Fibroblast of the conjunctiva (primary cell): ENCODE measurements around the gene METTL15.
"Not testable (repeated sequence)": the region's sequence is repeated elsewhere in the genome, so short reads cannot be mapped to it uniquely, and the experiment has no call there.

Experiments used
- DNase-seq: peaks from one replicate; pipeline ENCODE4 v3.0.0-alpha.2; 2010; ENCODE audit warnings: low read depth

The METTL15 gene

GRCh38 chr11:28209906-28210305 lies 101.7 kb downstream of the METTL15 start:
- DNase-seq = no peak

- not testable (repeated sequence) for DNase-seq
Observed at GRCh38 chr11:28222063-28222462, 113.9 kb downstream of the METTL15 start.

- DNase-seq = no peak
Observed at GRCh38 chr11:28223577-28223976, 115.4 kb downstream of the METTL15 start.

- DNase-seq = no peak
Observed at GRCh38 chr11:28223994-28224393, 115.8 kb downstream of the METTL15 start.

- DNase-seq = no peak
Observed at GRCh38 chr11:28227460-28227859, 119.3 kb downstream of the METTL15 start.

GRCh38 chr11:28228196-28228895 lies 120.2 kb downstream of the METTL15 start:
- DNase-seq = no peak

- DNase-seq = peak; percentile 26
Observed at GRCh38 chr11:28231475-28231874, 123.3 kb downstream of the METTL15 start.

GRCh38 chr11:28232649-28233048 lies 124.5 kb downstream of the METTL15 start:
- no peak for DNase-seq

- no peak for DNase-seq
Observed at GRCh38 chr11:28241760-28242159, 133.6 kb downstream of the METTL15 start.

- no peak for DNase-seq
Observed at GRCh38 chr11:28242596-28242995, 134.4 kb downstream of the METTL15 start.

GRCh38 chr11:28243061-28243460 lies 134.9 kb downstream of the METTL15 start:
- no peak for DNase-seq

- DNase-seq = peak; percentile 27
Observed at GRCh38 chr11:28243581-28243980, 135.4 kb downstream of the METTL15 start.

- no peak for DNase-seq
Observed at GRCh38 chr11:28245131-28245530, 136.9 kb downstream of the METTL15 start.

- DNase-seq = no peak
Observed at GRCh38 chr11:28250192-28250591, 142.0 kb downstream of the METTL15 start.

- DNase-seq = no peak
Observed at GRCh38 chr11:28251257-28251656, 143.1 kb downstream of the METTL15 start.

GRCh38 chr11:28257761-28258160 lies 149.6 kb downstream of the METTL15 start:
- DNase-seq = no peak

- DNase-seq = no peak
Observed at GRCh38 chr11:28259177-28259843, 151.1 kb downstream of the METTL15 start.

GRCh38 chr11:28268925-28269324 lies 160.7 kb downstream of the METTL15 start:
- no peak for DNase-seq

- DNase-seq = no peak
Observed at GRCh38 chr11:28269586-28269985, 161.4 kb downstream of the METTL15 start.

GRCh38 chr11:28272247-28272646 lies 164.1 kb downstream of the METTL15 start:
- DNase-seq = not testable (repeated sequence)

- no peak for DNase-seq
Observed at GRCh38 chr11:28274216-28274615, 166.0 kb downstream of the METTL15 start.

GRCh38 chr11:28284196-28284595 lies 176.0 kb downstream of the METTL15 start:
- DNase-seq = no peak

GRCh38 chr11:28289444-28289843 lies 181.3 kb downstream of the METTL15 start:
- DNase-seq = no peak

GRCh38 chr11:28290995-28291394 lies 182.8 kb downstream of the METTL15 start:
- not testable (repeated sequence) for DNase-seq
